Stimulated activated CD4-positive, alpha-beta T cell treated with anti-CD3 and anti-CD28 coated beads, Interleukin-4, amount 100 ng/mL, for 24 hours (primary cell): ENCODE data around the gene INTS3.
"Not testable (repeated sequence)": the region's sequence is repeated elsewhere in the genome, so short reads cannot be mapped to it uniquely, and the experiment has no call there.

Experiments used
- DNase-seq: peaks from one replicate; pipeline ENCODE4 v3.0.0-alpha.2; 2020

Gene INTS3

DNA sequence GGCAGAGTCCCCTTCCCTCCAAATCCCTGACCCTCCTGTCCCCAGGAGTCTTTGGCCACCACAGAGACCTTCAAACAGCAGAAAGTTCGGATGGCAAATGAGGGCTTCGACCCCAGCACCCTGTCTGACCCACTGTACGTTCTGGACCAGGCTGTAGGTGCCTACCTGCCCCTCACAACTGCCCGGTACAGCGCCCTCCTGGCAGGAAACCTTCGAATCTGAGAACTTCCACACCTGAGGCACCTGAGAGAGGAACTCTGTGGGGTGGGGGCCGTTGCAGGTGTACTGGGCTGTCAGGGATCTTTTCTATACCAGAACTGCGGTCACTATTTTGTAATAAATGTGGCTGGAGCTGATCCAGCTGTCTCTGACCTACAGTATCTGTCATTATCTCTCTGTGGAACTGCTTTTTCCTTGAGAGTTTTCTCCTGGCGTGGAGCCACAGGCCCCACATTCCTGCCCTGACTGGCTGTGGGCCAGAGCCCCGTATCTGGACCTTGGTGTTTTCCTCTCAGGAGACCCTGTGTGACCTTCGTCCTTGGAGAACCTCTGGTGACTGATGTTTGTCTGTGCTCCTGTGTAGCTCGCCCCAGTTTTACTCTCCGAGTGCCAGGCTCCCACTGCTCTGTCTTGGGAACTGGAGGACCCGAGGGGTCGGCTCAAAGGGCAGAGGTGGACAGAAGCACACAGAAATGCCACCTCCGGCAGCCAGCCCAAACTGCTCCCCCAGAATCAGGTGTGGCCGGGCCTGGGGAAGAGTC lies 52.1 kb downstream of the INTS3 start:
- DNase-seq = no peak

DNA sequence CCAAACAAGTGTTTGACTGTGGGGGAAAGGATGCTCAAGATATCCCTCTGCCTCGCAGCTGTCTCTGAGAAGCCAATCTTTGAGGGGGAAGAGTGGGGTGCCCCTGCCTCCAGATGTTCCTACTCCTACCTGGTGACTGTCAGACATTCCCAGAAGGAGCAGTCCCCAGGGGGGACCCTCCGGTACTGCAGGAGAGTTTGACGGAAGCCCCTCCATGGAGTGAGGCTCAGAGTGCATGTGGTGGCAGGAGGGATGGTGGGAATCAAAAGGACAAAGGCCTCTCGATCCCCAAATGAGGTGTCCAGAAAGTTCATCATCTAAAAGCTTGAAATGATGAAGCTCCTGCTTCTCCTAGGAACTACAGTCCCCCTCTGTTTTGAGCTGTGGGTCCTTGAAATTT lies 52.7 kb downstream of the INTS3 start:
- no peak for DNase-seq

DNA sequence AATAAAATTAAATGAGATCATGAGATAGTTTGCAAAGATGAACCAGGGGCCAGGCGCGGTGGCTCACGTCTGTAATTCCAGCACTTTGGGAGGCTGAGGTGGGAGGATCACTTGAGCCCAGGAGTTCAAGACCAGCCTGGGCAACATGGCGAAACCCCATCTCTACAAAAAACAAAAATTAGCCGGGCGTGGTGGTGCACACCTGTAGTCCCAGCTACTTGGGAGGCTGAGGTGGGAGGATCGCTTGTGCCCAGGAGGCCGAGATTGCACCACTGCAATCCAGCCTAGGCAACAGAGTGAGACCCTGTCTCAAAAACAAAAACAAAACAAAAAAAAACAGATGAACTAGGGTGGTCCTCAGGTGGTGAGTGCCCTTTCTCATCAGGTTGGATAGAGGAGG lies 54.8 kb downstream of the INTS3 start:
- not testable (repeated sequence) for DNase-seq

DNA sequence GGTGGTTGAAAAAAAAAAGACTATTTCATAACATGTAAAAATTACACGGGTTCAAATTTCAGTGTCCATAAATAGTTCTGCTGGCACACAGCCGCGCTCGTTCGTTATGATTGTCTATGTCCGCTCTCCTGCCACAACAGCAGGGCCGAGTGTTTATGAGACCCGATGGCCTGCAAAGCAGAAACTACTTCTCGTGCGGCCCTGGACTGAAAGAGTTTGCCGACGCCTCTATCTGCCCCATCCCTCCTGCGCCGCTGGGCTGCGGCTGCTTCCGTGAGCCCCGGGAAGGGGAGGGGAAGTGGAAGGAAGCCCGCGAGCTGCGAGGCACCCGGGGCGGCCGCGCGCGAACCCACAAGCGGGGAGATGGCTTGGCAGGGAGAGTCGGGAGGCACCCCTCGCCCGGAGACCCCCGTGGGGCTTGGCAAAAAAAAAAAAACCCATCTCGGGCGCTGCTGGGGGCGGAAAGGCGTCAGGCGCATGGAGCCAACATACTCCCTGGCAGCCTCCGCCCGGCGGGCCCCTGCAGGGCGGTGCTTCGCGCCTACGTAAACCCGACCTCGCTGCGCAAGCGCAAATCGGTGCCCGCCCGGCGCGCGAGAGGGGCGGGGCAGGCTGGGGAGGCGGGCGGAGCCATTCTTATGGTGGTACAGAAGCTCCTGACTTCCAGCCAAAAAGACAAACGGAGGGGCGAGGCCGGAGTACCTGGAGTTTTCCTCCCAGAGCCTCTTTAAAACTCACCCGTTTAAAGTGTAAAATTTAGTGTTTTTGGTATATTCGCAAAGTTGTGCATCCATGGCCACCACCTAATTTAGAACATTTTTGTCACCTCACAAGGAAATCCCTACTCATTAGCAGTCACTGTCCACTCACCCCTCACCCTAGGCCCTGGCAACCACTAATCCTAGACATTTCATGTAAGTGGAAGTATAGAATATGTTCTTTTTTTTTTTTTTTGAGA lies 55.7 kb downstream of the INTS3 start:
- DNase-seq = peak; percentile 91

DNA sequence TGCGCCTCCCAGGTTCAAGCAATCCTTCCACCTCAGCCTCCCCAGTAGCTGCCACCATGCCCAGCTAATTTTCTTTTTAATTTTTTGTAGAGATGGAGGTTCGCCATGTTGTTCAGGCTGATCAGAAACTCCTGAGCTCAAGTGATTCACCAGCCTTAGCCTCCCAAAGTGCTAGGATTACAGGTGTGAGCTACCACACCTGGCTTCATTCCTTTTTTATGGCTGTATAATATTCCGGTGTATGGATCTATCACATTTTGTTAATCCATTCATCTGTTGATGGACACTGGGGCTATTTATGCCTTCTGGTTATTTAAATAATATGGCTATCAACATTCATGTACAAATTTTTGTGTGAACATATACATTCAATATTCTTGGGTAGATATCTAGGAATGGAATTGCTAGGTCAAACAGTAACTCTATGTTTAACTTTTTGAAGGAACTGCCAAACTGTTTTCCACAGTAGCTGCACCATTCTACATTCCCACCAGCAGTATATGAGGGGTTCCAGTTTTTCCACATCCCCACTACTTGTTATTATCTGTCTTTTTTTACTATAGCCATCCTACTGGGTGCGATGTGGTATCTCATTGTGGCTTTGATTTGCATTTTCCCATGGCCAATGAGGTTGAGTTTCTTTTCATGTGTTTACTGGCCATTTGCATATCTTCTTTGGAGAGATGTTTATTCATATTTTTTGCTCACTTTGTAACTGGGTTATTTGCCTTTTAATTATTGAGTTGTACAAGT lies 58.4 kb downstream of the INTS3 start:
- no peak for DNase-seq

DNA sequence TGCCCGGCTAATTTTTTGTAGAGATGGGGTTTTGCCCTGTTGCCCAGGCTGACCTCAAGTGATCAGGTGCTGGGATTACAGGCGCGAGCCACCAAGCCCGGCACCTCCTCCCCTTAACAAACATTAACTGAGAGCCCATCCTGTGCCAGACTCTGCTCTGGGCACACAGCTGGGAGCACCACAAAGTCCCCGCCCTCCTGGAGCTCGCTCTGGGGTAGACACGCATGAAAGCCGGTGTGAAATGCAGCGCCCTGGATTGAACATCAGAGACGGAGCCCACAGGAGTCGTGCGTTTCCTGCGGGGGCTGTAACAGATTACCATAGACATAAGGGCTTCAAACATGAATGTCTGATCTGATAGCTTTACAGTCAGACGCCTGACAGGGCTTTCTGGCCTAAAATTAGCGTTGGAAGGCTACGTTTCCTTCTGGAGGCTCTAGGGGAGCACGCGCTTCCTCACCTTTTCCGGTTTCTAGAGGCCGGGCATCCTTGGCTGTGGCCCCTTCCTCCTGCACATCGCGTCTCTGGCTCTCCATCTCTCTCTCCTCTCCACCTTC lies 61.7 kb downstream of the INTS3 start:
- no peak for DNase-seq

DNA sequence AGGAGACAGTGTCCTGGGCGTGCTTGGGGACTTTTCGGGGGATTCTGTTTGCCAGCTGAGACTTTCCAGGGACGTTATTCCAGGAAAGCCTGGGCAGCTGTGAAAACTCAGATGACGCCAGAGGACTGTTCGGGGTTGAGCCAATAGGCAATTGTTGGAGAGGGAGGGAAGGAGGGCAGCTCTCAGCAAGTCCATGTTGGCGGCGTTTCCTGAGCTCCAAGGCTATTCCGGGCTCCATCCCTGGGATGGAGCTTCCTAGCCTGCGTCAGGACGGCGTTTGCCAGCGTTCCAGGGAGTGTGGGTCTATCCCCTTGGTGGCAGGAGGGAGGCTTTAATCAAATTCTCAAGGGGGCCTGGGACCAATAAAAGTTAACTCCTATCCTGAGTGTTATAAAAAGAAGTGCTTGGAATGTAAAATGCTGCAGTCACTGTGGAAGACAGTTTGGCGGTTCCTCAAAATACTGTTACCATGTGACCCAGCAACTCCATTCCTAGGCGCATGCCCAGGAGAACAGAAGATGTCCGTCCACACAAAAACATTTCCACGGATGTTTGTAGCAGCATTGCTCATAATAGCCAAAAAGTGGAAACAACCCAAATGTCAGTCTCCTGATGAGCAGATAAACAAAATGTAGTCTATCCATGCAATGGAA lies 62.6 kb downstream of the INTS3 start:
- no peak for DNase-seq

DNA sequence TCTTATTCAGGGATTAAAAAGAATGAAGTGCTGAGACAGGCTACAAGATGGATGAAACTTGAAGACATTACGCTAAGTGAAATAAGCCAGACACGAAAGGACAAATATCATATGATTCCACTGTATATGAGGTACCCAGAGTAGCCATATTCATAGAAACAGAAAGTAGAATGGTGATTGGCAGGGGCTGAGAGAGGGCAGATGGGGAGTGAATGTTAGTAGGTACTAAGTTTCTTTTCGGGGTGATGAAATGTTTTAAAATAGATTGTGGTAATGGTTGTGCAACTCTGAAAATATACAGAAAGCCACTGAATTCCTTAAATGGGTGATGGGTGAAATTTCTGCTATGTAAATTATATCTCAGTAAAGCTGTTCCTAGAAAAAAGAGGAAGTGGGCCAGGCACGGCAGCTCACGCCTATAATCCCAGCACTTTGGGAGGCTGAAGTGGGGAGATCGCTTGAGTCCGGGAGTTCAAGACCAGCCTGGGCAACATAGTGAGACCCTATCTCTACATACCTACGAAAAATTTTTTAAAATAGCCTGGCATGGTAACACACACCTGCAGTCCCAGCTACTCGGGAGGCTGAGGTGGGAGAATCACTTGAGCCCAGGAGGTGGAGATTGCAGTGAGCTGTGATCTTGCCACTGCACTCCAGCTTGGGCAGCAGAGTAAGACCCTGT lies 63.3 kb downstream of the INTS3 start:
- DNase-seq = no peak

DNA sequence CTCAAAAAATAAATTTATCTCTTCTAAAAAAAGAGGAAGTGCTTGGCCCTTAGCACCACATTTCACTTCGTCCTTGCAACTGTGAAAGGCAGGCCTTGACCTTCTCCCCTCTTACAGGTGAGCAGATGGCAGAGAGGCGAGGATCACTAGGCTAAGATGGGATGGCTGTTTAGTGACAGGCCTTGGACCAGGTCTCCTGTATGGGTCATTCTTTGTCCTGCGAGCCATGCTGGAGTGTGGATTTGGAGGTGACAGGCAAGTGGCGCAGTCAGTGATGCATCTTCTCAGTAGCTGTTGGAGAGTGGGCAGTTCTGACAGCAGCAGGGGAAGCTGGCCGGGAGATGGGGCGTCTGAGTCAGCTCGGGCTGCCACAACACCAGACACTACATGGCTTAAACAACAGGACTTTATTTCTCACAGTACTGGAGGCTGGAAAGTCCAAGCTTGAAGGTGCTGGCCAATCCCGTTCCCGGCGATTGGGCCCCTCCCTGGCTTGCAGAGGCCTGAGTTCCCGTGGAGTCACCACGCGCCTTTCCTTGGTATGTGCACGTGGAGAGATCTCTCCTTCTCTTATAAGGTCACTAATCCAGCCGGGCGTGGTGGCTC lies 63.9 kb downstream of the INTS3 start:
- DNase-seq = no peak

DNA sequence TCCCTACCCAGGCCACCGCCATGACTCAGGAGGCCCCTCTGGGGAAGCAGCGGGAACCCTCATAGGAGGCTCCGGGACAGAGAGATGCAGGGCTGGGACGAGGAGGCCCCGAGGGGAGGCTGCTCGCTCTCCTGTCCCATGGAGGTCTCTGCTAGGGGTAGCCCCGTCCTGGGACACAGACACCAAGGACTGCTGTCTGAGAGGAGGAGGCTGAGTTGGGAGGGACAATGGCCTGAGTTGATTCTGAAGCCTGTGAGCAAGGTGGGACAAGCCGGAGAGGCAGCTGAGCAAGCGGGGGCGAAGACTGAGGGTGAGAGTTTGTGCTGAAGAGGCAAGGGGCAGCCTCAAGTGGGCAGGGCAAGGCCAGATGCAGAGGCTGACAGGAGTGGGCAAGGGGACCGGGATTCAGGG lies 64.8 kb downstream of the INTS3 start:
- no peak for DNase-seq

DNA sequence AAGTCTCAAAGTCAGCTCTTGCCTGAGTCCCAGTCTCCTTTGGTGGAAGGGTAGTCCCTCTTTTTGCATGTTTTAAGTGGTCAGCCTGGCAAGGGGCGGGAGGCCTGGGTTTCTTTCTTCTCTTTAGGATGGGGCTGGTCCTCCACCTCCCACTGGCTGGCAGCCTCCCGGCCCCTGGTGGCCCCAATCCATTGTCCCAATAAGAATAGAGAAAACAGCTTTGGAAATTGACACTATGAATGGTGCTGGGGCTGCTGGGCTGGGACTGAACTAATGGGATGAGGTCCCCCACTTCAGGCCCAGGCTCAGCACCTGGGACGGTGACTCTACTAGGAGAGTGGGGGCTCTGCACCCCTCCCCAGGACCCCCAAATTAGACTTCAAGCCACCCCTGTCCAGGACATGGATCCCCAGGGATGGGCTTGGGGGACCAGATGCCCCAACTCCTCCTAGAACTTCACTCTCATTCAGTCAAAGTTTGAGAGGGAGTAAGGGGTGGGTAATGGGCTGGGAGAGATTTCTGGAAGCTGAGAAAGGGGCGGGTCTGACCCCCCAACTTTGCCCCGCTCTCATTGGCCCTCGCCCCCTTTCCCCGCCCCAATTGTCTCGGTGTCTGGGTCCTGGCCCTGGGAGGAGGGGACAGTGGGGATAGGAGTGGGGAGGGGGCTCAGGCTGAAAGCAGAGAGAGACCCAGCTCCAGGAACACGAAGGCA lies 65.6 kb downstream of the INTS3 start:
- no peak for DNase-seq

DNA sequence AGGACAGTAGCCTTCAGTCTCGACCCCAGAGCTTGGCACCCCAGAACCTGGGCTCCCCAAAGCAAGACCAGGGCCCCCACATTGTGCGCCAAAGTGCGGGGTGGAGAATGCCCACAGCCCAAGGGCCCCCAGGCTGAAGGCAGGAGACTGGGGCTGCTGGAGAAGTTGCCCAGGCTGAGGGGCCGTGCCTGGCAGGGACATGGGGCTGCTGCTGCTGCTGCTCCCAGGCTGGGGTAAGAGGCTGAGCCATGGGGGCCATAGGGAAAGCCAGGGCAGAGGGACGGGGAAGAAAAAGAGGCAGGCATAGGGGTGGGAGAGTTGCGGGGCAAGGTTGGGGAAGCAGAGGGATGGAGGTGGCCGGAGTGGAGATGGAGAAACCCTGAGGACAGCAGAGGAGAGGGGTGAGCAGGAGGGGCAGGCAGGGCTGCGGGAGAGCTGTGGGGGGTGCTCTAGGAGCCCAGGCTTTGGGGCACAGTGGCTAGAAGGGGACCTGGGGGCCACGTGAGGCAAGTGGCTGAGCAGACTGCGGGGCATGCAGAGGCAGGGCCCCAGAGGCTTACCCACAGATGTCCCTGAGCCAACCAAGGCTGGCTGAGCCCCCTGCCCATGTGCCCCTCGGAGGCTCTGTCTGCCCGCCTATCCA lies 66.2 kb downstream of the INTS3 start:
- no peak for DNase-seq

DNA sequence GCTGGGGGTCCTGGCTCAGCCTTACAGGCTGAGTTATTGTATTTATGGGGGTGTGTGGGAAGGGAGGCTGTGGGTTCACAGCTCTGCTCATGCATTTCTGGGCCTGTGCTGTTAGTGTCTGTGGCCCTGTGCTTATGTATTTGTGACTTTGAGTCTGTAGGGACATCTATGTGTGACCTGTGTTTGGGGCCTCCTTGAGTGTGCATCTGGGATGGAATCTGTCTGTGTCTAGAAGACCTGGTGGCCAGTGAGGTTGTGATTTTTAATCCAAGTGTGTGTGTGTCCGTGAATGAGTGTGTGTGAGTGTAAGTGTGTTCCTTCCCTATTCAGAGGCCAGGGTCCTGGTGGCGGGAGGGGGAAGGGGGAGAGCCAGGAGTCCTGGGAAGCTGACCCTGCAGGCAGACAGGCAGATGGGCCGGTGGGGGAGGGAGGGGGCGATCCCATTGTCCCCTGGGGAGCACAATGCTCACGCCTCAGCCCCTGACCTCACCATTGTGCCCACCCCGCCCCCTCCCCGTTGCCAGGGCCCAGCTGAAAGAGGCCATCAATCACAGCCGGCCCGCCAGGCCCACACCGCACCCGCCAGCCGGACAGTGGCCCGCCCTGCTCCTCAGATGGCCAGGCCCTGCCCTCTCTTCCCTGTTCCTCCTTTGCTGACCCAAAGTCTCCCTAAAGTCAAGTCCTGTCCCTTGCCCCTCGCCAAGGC lies 66.9 kb downstream of the INTS3 start:
- no peak for DNase-seq

DNA sequence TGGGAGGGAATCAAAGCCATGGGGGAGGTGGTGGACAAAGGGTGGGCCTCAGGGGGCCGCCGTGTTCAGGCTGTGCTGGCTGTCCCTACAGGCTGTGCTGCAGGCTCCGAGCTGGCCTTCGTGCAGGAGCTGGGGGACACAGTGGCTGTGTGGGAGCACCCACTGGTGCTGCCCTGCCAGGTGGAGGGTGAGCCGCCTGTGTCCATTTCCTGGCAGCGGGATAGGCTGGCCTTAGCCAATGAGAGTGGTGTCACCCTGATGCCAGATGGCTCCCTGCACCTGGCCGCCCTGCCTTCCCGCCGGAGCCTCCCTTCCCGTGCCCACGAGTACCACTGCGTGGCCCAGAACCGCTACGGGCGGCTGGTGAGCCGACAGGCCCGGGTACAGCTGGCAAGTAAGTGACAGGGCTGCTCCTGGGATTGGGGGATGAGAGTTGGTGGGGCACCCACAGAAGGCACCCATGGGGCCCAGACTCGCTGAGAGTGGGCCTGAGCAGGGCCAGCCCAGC lies 67.5 kb downstream of the INTS3 start:
- no peak for DNase-seq

DNA sequence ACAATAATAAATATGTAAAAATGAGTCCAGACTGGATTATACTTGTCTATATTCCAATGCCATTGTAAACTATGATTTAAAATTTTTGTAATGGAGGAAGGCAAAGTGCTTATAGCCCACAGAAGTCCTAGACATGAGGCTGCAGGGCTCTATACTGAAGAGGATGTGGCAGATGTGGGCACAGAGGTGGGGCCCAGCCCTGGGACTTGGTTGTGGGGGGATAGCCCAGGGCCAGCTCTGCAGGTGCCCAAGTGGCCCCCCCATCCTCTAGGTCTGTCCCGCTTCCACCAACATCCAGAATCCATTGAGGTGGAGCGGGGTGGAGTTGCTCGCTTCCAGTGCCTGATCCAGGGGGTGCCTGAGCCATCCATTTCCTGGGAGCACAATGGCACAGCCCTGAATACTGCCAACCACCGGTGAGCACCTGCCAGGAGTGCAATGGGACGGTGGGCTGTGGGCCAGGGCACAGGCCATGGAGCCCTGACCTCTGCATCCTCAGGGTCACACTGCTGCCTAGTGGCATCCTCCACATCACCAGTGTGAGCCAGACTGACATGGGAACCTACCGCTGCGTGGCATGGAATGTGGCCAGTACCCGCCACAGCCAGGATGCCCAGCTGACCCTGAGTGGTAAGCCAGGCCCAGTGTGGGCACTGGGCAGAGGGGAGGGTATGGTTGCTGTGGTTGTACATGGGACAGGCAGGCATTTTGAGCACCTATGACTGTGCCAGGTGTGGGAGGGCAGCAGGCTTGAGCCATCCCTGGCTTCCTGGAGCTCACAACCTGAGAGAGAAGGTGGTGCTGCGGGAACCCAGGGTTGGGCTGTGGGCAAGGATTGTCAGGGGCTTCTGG lies 68.3 kb downstream of the INTS3 start:
- DNase-seq = no peak

DNA sequence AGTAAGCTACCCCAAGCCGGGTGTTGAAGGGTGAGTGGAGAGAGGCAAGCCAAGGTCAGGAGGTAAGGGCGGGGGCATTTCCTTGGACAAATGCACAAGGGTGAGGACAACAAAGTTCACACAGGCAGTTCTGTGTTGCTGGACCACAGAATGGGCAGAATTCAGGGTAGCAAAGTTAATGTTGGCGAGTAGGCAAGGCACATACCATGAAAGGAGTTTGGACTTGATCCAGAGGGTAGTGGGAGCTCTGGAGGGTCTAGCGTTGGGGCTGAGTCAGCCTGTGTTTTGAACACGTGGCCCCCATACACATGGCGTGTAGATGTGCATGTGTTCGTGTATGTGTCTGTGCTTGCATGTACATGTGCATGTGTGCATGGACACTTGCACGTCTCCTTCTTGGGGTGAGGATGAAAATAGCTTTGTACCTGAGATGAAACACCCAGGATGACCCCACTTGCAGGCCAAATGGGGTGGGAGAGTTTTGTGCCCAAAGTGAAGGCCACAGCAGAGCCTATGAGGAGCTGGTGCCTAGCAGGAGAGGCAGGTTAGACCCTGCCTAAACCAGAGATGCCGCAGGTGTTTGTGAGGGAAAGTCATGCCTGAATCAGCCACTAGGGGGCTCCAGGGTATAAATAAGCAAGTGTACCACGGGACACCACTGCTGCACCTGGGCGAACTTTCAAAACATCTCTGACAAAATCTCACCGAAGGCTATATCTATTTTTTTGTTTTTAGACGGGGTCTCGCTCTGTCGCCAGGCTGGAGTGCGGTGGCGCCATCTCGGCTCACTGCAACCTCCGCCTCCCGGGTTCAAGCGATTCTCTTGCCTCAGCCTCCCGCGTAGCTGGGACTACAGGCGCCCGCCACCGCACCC lies 69.2 kb downstream of the INTS3 start:
- peak; percentile 88 for DNase-seq

DNA sequence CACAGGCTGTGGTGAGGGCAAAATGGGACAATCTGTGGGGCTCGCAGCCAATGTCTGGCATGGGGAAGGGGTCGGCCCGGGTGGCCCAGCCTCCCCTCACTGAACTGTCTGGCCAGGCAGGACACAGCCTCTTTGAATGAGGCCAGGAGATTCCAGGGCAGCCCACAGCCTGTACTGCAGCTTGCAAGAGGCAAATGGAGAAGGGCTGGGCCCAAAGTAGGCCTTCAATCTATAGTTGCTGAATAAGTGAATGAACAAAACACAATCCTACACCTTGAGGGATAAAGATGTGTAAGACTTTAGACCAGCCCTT lies 70.6 kb downstream of the INTS3 start:
- DNase-seq = no peak

DNA sequence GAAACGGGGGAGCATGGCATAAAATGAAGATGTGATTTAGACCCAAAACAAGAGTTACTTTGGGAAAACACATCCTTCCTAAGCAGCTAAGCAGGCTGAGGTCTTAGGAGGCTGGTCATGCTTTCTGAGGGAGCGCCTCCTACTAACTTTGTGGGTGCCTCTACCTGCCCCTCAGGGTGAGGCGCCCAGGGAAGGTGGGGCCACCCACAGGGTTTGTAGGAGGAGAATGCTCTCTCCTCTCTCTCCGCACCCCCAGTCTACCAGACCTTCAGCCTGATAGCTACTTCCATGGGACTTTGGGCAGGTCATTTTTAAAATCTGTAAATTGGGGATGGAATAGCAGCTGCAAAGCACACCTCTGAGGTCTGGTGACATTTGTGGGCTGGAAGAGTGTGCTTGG lies 71.2 kb downstream of the INTS3 start:
- no peak for DNase-seq
